GM21825 (cell line): ENCODE data around the gene HSD17B4.
"Not testable (repeated sequence)": the region's sequence is repeated elsewhere in the genome, so short reads cannot be mapped to it uniquely, and the experiment has no call there.

ENCODE experiments used
- ATAC-seq: cut with Tn5 transposase; IDR thresholded peaks from one replicate; pipeline ENCODE4 v1.9.1; 2021; ENCODE audit warnings: mild to moderate bottlenecking, moderate library complexity; ENCODE audit not compliant: unreplicated experiment

HSD17B4 gene

DNA sequence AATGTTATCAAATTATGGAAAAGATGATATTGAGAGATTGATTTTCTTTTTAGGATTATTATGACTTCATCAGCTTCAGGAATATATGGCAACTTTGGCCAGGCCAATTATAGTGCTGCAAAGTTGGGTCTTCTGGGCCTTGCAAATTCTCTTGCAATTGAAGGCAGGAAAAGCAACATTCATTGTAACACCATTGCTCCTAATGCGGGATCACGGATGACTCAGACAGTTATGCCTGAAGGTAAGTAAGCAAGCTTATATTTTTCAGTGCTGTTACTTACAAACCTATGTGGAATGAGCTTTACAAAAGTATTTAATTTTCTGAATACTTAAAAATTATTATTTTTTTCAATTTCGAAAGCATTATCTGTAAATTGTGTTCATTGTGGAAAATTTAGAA, 26.5 kb downstream of the HSD17B4 start:
- no peak for ATAC-seq

DNA sequence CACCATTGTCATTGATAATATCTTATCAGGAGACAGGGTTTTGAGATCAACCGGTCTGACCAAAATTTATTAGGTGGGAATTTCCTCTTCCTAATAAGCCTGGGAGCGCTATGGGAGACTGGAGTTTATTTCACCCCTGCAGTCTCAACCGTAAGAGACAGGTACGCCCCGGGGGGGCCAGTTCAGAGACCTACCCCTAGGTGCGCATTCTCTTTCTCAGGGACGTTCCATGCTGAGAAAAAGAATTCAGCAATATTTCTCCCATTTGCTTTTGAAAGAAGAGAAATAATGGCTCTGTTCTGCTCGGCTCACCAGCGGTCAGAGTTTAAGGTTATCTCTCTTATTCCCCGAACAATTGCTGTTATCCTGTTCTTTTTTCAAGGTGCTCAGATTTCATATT, 28.3 kb downstream of the HSD17B4 start:
- not testable (repeated sequence) for ATAC-seq

DNA sequence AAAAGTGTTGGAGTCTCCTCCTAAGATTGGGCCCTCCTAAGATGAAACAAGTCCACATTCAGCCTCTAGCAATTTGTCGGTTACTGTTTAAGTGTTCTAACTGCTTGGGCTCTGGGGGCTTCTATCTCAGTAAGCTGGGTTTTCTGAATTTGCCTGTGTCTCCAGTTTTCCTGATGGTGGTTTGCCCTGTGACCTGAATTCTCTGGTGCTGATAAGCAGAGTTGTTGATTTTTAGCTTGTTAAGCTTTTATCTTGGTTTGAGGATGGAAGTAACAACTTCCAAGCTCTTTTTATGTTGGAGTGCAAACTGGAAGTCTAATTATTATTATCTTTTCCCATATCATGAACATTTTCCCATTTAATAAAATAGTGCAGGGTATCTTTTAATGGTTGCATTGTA, 30.9 kb downstream of the HSD17B4 start:
- no peak for ATAC-seq

DNA sequence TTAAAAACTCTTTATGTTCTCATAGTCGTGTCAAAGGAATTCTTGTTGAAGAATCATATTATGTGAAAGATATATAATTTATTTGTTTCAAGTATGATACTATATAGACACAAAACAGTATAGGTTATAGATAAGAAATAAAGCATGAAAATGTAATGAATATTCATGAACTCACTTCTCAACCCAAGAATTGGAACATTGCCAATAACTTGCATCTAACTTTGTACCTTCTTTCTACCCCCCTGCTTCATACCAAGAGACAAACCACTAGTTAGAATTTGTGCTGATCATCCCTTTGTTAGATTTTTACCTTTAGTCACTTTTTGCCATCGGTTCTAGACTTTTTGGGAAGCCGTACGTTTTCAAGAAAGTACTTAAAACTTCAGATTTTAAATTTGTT, 32.6 kb downstream of the HSD17B4 start:
- no peak for ATAC-seq

DNA sequence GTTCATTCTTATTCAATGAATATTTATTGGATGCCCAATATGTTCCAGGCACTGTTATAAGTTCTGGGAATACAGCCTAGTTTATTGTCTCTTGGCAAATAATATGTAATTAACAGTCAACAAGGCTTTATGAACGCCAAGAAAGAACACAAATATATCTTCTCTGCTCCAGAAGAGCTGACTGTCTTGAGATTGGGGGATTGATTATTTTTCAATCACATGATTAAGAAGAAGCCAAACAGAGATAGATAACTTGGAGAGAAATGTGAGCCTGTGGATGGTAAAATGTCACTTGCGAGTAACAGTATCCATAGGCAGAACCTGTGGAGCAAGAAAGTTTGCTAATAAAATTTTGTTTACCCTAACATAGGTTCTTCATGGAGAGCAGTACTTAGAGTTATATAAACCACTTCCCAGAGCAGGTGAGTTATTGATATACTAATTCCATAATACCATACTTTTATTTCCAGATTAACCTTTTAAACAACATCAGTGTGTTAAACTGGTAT, 49.4 kb downstream of the HSD17B4 start:
- ATAC-seq, result no peak

DNA sequence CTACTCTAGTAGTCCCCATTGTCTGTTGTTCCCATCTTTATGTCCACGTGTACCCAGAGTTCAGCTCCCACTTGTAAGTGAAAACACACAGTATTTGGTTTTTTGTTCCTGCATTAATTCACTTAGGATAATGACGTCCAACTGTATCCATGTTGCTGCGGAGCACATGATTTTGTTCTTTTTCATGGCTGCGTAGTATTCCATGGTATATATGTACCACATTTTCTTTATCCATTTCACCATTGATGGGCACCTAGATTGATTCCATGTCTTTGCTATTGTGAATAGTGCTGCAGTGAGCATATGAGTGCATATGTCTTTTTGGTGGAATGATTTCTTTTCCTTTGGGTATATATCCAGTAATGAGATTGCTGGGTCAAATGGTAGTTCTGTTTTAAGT, 51.6 kb downstream of the HSD17B4 start:
- not testable (repeated sequence) for ATAC-seq

DNA sequence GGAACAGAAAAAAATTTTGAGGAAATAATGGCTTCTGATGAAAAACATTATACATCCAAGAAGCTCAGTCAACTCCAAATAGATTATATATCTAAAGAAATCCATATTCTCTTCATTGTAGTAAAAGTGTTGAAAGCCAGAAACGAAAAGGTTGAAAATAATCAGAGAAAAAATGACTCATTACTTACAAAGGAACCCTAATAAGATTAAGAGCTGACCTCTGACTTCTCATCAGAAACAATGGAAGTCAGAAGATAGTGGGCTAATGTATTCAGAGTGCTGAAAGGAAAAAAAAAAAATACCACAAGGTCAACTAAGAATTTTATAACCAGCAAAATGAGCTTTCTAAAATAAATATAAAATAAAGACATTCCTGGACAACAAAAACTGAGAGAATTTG, 60.0 kb downstream of the HSD17B4 start:
- no peak for ATAC-seq

DNA sequence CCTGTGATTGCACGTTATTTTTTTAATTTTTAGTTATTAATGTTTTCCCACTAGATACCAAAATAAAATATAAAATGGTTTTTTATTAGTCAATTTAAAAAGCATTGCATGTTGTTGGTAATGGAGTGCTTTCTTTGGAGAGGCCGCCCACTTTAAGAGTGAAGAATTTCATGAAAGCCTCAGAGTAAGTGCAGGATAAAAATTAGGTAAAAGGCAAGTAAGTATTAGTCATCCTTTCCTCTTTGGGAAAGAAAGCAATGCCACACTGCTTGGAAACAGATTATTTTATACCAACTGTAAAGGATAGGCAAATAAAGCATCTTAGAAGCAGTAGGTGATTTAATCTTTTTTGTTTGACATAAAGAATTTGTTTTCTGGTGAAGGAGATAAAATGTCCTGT, 62.9 kb downstream of the HSD17B4 start:
- ATAC-seq, result no peak

DNA sequence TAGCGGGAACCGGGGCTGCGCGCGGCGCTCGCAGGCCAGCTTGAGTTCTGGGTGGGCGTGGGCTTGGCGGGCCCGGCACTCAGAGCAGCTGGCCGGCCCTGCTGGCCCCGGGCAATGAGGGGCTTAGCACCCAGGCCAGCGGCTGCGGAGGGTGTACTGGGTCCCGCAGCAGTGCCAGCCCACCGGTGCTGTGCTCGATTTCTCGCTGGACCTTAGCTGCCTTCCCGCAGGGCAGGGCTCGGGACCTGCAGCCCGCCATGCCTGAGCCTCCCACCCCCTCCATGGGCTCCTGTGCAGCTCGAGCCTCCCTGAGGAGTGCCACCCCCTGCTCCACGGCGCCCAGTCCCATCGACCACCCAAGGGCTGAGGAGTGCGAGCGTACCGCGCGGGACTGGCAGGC, 64.8 kb downstream of the HSD17B4 start:
- not testable (repeated sequence) for ATAC-seq

DNA sequence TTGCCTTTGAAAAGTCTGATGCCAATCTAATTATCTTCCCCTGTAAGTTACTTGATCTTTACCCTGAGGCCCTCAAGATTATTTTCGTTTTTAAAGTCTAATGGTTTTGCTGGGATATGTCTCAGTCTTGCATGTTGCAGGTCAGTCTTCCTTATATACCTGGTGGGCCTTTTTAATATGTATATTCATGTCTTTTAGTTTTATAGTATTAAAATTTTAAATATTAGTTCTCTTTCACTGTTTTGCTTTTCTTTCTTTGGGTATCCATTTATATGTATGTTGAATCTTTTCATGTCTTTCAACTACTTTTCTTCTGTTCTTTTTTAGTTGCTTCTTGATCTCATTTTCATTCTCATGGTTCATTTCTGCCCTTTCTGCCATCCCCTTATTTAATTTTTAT, 68.9 kb downstream of the HSD17B4 start:
- no peak for ATAC-seq

DNA sequence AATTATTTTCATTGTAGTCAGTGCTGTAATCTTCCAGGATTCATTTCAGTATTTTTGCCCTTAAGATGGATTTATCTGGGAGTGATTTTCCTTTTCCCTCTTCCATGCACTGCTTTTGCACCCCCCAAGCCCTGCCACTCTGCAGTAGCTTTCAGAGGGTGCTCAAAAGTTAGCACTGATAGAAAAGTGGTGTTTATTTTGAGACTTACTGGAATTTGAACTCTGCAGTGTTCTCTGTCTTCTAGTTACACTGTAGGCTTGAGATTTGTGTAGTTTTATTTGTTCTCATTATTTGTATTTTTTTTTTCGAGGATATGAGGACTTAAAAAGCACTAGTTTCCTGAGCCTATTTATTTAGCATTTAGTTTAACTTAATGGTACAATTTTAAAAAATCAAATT, 70.5 kb downstream of the HSD17B4 start:
- ATAC-seq, result no peak

DNA sequence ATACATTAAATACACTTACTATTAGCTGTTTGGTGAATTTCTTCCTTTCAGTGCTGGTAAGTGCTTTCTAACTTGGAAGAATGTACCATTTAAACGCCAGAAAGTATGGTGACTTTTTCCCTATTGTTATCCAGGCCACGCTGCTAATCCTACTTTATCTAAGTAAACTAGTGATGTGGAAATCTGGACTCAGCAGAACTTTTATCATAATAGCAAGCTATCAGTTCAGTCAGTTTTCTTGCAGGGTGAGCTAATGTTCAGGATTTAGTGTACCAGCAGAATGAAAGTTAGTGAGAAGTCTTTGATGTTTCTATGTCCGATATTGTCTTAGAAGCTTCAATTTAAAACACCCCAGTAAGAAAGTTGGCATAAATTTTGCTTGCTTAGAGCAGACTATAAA, 72.2 kb downstream of the HSD17B4 start:
- no peak for ATAC-seq

DNA sequence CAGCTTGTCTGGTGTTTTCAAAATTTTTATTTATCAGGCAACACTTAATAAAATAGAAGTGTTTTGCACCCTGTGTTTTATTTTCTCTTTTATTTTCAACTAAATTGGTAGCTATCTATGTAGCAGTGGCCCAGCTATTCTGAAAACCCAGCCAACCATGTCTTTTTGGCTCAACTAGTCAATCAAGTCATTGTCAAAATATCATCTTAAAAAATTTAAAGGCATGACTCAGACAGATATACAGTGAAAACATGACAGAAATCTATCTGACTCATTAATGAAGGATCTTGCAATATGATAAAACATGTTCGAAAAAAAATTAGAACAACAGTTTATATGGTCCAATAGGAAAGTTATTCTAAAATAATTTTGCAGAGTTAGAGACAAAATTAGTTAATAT, 75.1 kb downstream of the HSD17B4 start:
- no peak for ATAC-seq

DNA sequence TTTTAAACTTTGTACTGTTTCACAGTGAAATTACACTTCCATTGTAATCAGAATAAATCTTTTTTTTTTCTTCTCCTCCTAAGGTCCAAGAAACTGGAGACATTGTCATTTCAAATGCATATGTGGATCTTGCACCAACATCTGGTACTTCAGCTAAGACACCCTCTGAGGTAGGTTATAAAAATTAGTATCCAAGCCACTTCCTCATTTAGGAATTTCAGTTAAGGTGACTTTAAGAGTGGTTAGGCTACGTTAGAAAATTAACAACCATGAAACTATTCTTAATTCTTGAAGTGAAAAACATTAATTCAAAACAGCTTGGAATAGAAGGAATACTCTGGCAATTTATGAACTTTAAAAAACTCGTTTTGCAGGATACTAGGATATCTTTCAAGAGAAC, 77.5 kb downstream of the HSD17B4 start:
- no peak for ATAC-seq

DNA sequence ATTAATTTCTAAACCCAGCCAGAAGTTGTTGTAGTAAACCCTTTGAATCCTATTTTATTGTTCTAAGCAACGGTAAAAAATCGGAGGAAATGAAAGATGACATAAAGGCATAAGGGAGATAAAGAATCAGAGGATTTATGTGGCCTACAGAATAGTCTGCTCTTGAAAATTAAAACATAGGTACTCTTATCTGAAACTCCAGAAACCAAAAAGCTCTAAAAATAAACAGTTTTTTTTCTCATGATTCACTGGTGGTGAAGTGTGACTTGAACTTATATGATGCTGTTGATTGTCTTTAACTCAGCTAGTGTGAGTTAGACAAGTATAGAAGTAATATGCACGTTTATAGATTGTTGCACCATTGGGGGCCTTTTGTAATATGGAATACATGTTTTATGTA, 80.3 kb downstream of the HSD17B4 start:
- ATAC-seq, result no peak

DNA sequence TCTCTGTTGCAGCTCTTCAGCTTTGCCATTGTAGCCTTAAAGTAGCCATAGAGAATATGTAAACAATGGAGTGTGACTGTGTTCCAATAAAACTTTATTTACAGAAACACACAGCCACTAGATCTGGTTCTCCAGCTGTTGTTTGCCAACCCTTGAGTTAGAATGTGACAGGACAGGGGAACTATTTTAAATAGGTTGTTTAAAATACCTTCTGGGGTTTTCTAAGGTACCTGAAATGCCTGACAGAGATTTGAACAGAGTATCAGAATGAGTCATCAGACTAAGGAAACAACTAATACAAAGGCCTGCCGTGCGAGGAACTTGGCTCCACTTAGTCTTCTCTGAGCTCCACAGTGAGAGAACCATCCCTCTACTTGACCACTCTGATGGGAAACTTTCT, 85.4 kb downstream of the HSD17B4 start:
- peak; percentile 100 for ATAC-seq

DNA sequence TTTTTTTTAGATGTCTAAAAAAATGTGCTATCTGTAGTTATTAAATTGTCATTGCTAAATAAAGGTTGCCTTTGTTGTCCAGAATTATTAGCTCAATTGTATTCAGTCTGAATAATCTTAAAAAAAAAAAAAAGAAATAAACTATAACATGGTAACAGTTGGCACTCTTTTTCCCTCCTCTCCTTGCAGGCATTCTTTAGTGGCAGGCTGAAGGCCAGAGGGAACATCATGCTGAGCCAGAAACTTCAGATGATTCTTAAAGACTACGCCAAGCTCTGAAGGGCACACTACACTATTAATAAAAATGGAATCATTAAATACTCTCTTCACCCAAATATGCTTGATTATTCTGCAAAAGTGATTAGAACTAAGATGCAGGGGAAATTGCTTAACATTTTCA, 89.4 kb downstream of the HSD17B4 start:
- ATAC-seq, result no peak

DNA sequence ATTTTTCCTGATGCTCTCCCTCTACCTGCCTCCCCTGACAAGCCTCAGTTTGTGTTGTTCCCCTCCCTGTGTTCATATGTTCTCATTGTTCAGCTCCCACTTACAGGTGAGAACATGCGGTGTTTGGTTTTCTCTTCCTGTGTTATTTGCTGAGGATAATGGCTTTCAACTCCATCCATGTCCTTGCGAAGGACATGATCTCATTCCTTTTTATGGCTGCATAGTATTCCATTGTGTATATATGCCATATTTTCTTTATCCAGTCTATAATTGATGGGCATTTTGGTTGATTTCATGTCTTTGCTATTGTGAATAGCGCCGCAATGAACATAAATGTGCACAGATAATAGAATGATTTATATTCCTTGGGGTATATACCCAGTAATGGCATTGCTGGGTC, 99.5 kb downstream of the HSD17B4 start:
- no peak for ATAC-seq

DNA sequence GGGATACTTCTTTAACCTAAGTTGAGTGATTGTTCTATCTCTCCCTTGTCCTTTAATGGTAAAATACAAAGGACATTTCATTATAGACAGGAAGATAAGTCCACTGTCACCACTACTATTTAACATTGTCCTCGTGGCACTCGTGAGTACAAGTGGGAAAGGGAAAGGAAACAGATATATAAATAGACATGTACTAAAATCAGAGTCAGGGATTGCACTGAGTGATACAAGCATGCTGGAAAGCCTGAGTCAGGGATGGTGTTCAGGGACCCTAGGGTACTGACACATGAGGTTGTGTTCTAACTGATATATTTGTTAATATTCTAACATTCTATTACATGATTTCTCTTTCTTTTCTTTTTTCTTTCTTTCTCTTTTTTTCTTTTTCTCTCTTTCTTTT, 102.3 kb downstream of the HSD17B4 start:
- ATAC-seq, result no peak

DNA sequence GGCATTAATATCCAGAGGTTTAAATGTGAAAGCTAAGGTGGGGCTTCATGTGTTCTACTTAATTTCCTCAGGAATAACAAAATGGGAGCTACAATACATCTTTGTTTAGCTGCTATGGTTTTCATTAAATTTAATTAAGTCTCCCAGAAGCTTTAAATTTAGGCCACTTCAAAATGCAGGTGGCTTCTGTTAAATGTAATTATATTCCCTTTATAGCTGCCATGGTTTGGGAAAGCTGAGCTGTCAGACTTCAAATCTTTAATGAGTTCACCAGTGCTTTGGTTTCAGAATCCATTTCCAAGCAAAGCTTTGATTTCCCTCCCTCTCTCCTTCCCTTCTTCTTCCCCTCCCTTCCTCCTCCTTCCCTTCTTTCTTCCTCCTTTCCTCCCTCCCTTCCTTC, 118.6 kb downstream of the HSD17B4 start:
- no peak for ATAC-seq

DNA sequence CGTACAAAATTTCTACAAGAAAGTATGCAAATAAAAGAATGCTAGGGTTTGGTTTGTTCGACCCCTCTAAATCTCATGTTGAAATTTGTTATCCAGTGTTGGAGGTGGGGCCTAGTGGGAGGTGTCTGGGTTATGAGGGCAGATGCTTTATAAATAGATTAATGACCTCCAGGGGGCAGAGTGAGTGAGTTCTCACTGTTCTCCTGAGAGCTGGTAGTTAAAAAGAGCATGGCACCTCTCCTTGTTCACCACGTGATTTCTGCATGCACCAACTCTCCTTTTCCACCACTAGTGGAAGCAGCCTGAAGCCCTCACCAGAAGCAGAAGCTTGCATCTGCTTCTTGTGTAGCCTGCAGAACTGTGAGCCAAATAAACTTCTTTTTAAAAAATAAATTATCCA, 126.6 kb downstream of the HSD17B4 start:
- ATAC-seq, result peak; percentile 46

DNA sequence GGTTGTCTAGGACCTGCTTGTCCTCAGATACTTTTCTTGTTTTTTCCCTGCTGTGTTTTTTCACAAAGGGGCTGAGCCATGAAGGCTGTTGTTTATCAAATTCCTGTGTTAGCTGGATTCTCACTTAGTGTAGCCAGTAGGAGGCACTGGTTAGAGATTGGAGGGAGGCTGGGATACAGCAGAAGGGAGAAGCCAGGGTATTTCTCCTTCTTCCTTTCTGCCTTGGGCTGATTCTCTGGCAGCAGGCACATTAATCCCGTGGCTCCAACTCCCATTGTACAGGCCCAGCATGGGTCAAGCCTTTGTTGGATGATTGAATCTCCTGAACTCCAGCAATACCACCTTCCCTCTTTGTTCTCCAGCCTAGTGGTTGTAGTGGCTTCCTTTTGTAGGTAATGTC, 130.7 kb downstream of the HSD17B4 start:
- ATAC-seq, result no peak

DNA sequence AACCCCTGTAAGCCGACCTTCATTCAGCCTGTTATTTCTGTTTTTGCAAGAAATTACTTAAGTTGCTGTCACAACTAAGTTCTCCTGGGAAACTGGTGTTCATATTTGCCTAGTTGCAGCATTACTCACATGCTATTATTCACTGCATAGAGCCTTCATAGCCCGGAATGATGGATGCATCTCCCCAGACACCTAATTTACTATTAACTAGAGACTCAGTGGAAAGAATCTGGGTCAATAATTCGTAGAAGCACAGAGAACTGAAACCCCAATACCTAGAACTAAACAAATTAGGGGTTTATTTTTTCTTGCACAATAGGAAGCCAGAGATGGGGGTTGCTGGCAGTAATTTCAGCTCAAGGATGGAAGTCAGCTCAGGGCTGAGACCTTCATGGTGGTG, 131.4 kb downstream of the HSD17B4 start:
- peak; percentile 87 for ATAC-seq
